Panc1 (cell line): Measurements from ENCODE around the gene WDR35. TPM values are rescaled to one million over a fixed set of nuclear protein-coding genes. Genes with fewer than 3 reads are reported as not detected.
"Not testable (repeated sequence)": the region's sequence is repeated elsewhere in the genome, so short reads cannot be mapped to it uniquely, and the experiment has no call there.

ENCODE experiments used
- ATAC-seq: fragments of 200-7000 bp; cut with Tn5 transposase; 2 replicates; pipeline ENCODE4 v1.9.1; 2020; ENCODE audit warnings: mild to moderate bottlenecking, moderate library complexity
- BruUV-seq: library from RNA; stranded (reverse); fragments of 400-500 nt; replicated peaks from 2 replicates; lab custom pipeline; 2021; lab: Mats Ljungman, UMichigan
- CTCF ChIA-PET: fragments of 300-600 bp; sonication (Branson Sonifier 250); formaldehyde crosslinking; loops from one replicate; lab custom pipeline; 2022; ENCODE audit warnings: antibody characterized with exemption; lab: Charles Lee
- POLR2A ChIA-PET: fragments of 300-600 bp; sonication (Branson Sonifier 250); formaldehyde crosslinking; loops from one replicate; lab custom pipeline; 2022; ENCODE audit warnings: antibody characterized with exemption; lab: Charles Lee
- DNase-seq: peaks from one replicate; pipeline ENCODE4 v3.0.0-alpha.2; 2010; ENCODE audit warnings: low read depth, low spot score
- H3K27ac ChIP-seq: 2 replicates; pipeline ENCODE4 v1.5.1; 2011; ENCODE audit warnings: mild to moderate bottlenecking, low read length, inconsistent platforms
- H3K27me3 ChIP-seq: fragments of 200-500 bp; sonication (Bioruptor generic); 2 replicates; pipeline ENCODE4 v1.6.0; 2014; ENCODE audit warnings: low read length, inconsistent platforms; ENCODE audit not compliant: control insufficient read depth, insufficient read depth
- H3K36me3 ChIP-seq: fragments of 200-500 bp; sonication (Bioruptor generic); 2 replicates; pipeline ENCODE4 v1.5.1; 2014; ENCODE audit warnings: inconsistent platforms, mild to moderate bottlenecking, low read length, moderate library complexity; ENCODE audit not compliant: control insufficient read depth, insufficient read depth
- H3K4me1 ChIP-seq: 2 replicates; pipeline ENCODE4 v1.5.1; 2011; ENCODE audit warnings: inconsistent platforms, mild to moderate bottlenecking, low read length, moderate library complexity; ENCODE audit not compliant: control insufficient read depth, insufficient read depth
- H3K4me3 ChIP-seq, 2 experiments: 2 replicates each; pipeline ENCODE4 v1.5.1; 2011 to 2012; ENCODE audit warnings: low read depth in 2 of 2, low read length in 2 of 2, mild to moderate bottlenecking in 2 of 2, inconsistent platforms in 1 of 2, moderate library complexity in 1 of 2
- H3K9me3 ChIP-seq: fragments of 200-500 bp; sonication (Bioruptor generic); 2 replicates; pipeline ENCODE4 v1.5.1; 2014; ENCODE audit warnings: low read depth, mild to moderate bottlenecking, inconsistent platforms, low read length, moderate library complexity; ENCODE audit not compliant: control insufficient read depth, insufficient read depth
- CTCF ChIP-seq: fragments of 450-650 bp; IDR thresholded peaks from 2 replicates; pipeline ENCODE4 v1.5.1; 2017; ENCODE audit warnings: mild to moderate bottlenecking
- POLR2AphosphoS5 ChIP-seq: IDR thresholded peaks from 2 replicates; pipeline ENCODE4 v1.6.1; 2012; ENCODE audit warnings: mild to moderate bottlenecking, low read depth, low read length, moderate library complexity
- REST ChIP-seq, 2 experiments: IDR thresholded peaks; 2 replicates each; pipeline ENCODE4 v1.6.1; 2011 to 2012; ENCODE audit warnings: low read depth in 2 of 2, control low read depth in 1 of 2, low read length in 1 of 2, mild to moderate bottlenecking in 1 of 2, moderate library complexity in 1 of 2; ENCODE audit not compliant: insufficient read depth in 1 of 2
- SIN3A ChIP-seq: IDR thresholded peaks from 2 replicates; pipeline ENCODE4 v1.6.1; 2012; ENCODE audit warnings: low read depth, mild to moderate bottlenecking, low read length, moderate library complexity, borderline replicate concordance; ENCODE audit not compliant: insufficient read depth
- TCF7L2 ChIP-seq: IDR thresholded peaks from 2 replicates; pipeline ENCODE4 v1.6.1; 2011; ENCODE audit warnings: mild to moderate bottlenecking, low read depth, low read length, inconsistent platforms
- in situ Hi-C: cut with HindIII; loops from 2 replicates; pipeline ENCODE4 v1.10.0; 2016; ENCODE audit warnings: low sequenced_read_pairs, low pct_unique_long_range_greater_than_20kb
- intact Hi-C: fragments of 100-400 bp; cut with micrococcal nuclease; formaldehyde crosslinking; loops from one replicate; pipeline ENCODE4 v1.10.0; 2022; ENCODE audit not compliant: unreplicated experiment
- total RNA-seq: library from RNA; stranded (reverse); gene quantifications from one replicate; pipeline ENCODE4 v1.2.1, GENCODE V29; 2021; ENCODE audit not compliant: unreplicated experiment

The WDR35 gene
- total RNA-seq, 1 experiment from 2014 or later: 13.8 TPM

GRCh38 chr2:19881221-19881907 lies 108.5 kb downstream of the WDR35 start:
- no TSS peak for BruUV-seq
- POLR2A ChIA-PET: interaction anchor here (0.5 kb wide), 1 partner anchor 1343 kb away, joined by 3 read pairs; no protein-coding TSS in a partner anchor
- no peak for TF ChIP-seq REST (IDR thresholded peaks at IDR 0.05; ENCODE audit: insufficient read depth in 1 of 2, low read depth in 2 of 2, low read length in 1 of 2)
- TF ChIP-seq POLR2AphosphoS5: no peak
- no peak for TF ChIP-seq TCF7L2
- TF ChIP-seq SIN3A: no peak
- no peak for TF ChIP-seq CTCF
- in situ Hi-C loops: no loop called here
- DNase-seq: no peak
- no peak overlapping the region for H3K4me3 ChIP-seq
- H3K36me3 ChIP-seq: no peaks in the 10 kb centered on the region
- intact Hi-C loops: no loop called here
- CTCF ChIA-PET: no interaction called here
- no peaks in the 10 kb centered on the region for H3K9me3 ChIP-seq
- ATAC-seq: no peak
- no peaks in the 10 kb centered on the region for H3K4me1 ChIP-seq
- no peaks in the 10 kb centered on the region for H3K27me3 ChIP-seq
- H3K27ac ChIP-seq: no peak overlapping the region

GRCh38 chr2:19880191-19880590 lies 109.7 kb downstream of the WDR35 start:
- CTCF ChIA-PET, H3K27ac ChIP-seq, H3K4me1 ChIP-seq, H3K27me3 ChIP-seq, intact Hi-C loops, in situ Hi-C loops, DNase-seq, H3K36me3 ChIP-seq, H3K4me3 ChIP-seq, H3K9me3 ChIP-seq, BruUV-seq, POLR2A ChIA-PET, ATAC-seq: not testable (repeated sequence)

- no peak overlapping the region for H3K27ac ChIP-seq
- in situ Hi-C loops: no loop called here
- no peaks in the 10 kb centered on the region for H3K9me3 ChIP-seq
- H3K4me3 ChIP-seq: no peak overlapping the region
- POLR2A ChIA-PET: no interaction called here
- H3K27me3 ChIP-seq: no peaks in the 10 kb centered on the region
- intact Hi-C loops: loop anchor here (1.0 kb wide), 1 partner anchor 42 kb away; no protein-coding TSS in a partner anchor
- TF ChIP-seq TCF7L2: no peak
- no peak for TF ChIP-seq SIN3A
- no peak for TF ChIP-seq REST (IDR thresholded peaks at IDR 0.05; ENCODE audit: insufficient read depth in 1 of 2, low read depth in 2 of 2, low read length in 1 of 2)
- TF ChIP-seq POLR2AphosphoS5: no peak
- no peak for TF ChIP-seq CTCF
- BruUV-seq: no TSS peak
- no peaks in the 10 kb centered on the region for H3K36me3 ChIP-seq
- DNase-seq: no peak
- no peak for ATAC-seq
- H3K4me1 ChIP-seq: no peaks in the 10 kb centered on the region
- CTCF ChIA-PET: no interaction called here
These were observed 110.8 kb downstream of the WDR35 start for GRCh38 chr2:19879120-19879519.
